Stimulated activated CD4-positive, alpha-beta T cell treated with anti-CD3 and anti-CD28 coated beads, Interleukin-4, amount 100 ng/mL, for 1 hour (primary cell): ENCODE measurements around the gene SPOP.
A peak's percentile ranks its signal among the peaks of the same experiment; 100 is the strongest.
"Not testable (repeated sequence)": the region's sequence is repeated elsewhere in the genome, so short reads cannot be mapped to it uniquely, and the experiment has no call there.

Experiments
- DNase-seq: peaks from one replicate; pipeline ENCODE4 v3.0.0-alpha.2; 2020

The SPOP gene

GRCh38 chr17:49695698-49696232 is 17.9 kb upstream of the SPOP start:
- no peak for DNase-seq

- peak; percentile 73 for DNase-seq
Observed at GRCh38 chr17:49694847-49695697, 17.2 kb upstream of the SPOP start.

GRCh38 chr17:49692751-49693150 is 14.9 kb upstream of the SPOP start:
- no peak for DNase-seq

- no peak for DNase-seq
Observed at GRCh38 chr17:49691677-49692191, 13.8 kb upstream of the SPOP start.

GRCh38 chr17:49691086-49691676 is 13.3 kb upstream of the SPOP start:
- no peak for DNase-seq

- no peak for DNase-seq
Observed at GRCh38 chr17:49690256-49690655, 12.4 kb upstream of the SPOP start.

- DNase-seq: no peak
Observed at GRCh38 chr17:49688848-49689247, 11.0 kb upstream of the SPOP start.

- DNase-seq: no peak
Observed at GRCh38 chr17:49687878-49688491, 10.1 kb upstream of the SPOP start.

- no peak for DNase-seq
Observed at GRCh38 chr17:49681106-49681979, 3.4 kb upstream of the SPOP start.

- no peak for DNase-seq
Observed at GRCh38 chr17:49680314-49680713, 2.4 kb upstream of the SPOP start.

- DNase-seq: peak; percentile 98
Observed at GRCh38 chr17:49677134-49677932, 564 bp downstream of the SPOP start.

- no peak for DNase-seq
Observed at GRCh38 chr17:49676276-49676868, 1.5 kb downstream of the SPOP start.

- DNase-seq: no peak
Observed at GRCh38 chr17:49674507-49674906, 3.4 kb downstream of the SPOP start.

GRCh38 chr17:49673679-49674078 is 4.2 kb downstream of the SPOP start:
- DNase-seq: not testable (repeated sequence)

- no peak for DNase-seq
Observed at GRCh38 chr17:49670641-49671040, 7.3 kb downstream of the SPOP start.

- DNase-seq: no peak
Observed at GRCh38 chr17:49670002-49670401, 7.9 kb downstream of the SPOP start.

GRCh38 chr17:49667854-49668253 is 10.0 kb downstream of the SPOP start:
- no peak for DNase-seq

GRCh38 chr17:49664706-49665211 is 13.1 kb downstream of the SPOP start:
- DNase-seq: no peak

- no peak for DNase-seq
Observed at GRCh38 chr17:49659661-49660382, 18.1 kb downstream of the SPOP start.

- no peak for DNase-seq
Observed at GRCh38 chr17:49656247-49656646, 21.6 kb downstream of the SPOP start.
